Upper lobe of left lung (tissue), 6 donors: ENCODE data around the gene TNPO1. TPM values are rescaled to one million over a fixed set of nuclear protein-coding genes. Genes with fewer than 3 reads are reported as not detected.

Experiments used
- ATAC-seq, 2 donors: fragments of 200-7000 bp; cut with Tn5 transposase; one replicate each; pipeline ENCODE4 v1.9.1; 2022; ENCODE audit warnings: mild to moderate bottlenecking in 2 of 2, moderate library complexity in 2 of 2; ENCODE audit not compliant: low FRiP score in 2 of 2
- DNase-seq, 2 donors: peaks; one replicate each; pipeline ENCODE4 v3.0.0-alpha.2; 2019 to 2020
- H3K27ac ChIP-seq, 4 donors: fragments of 200-600 bp; sonication (generic); one replicate each; pipeline ENCODE4 v1.5.1; 2016 to 2019
- H3K27me3 ChIP-seq, 4 donors: fragments of 200-600 bp; sonication (generic); one replicate each; pipeline ENCODE4 v1.5.1; 2017 to 2019
- H3K36me3 ChIP-seq, 4 donors: fragments of 200-600 bp; sonication (generic); one replicate each; pipeline ENCODE4 v1.5.1; 2016 to 2019
- H3K4me1 ChIP-seq, 4 donors: fragments of 200-600 bp; sonication (generic); one replicate each; pipeline ENCODE4 v1.5.1; 2018 to 2019
- H3K4me3 ChIP-seq, 4 donors: fragments of 200-600 bp; sonication (generic); one replicate each; pipeline ENCODE4 v1.5.1; 2017 to 2019; ENCODE audit warnings: mild to moderate bottlenecking in 2 of 4, moderate library complexity in 1 of 4
- H3K9me3 ChIP-seq, 4 donors: fragments of 200-600 bp; sonication (generic); one replicate each; pipeline ENCODE4 v1.5.1; 2018 to 2019
- CTCF ChIP-seq, 6 experiments: fragments of 450-650 bp in 4 of 6; fragments of 200-600 bp in 2 of 6; sonication (generic) in 2 of 6; IDR thresholded peaks; one replicate each; pipeline ENCODE4 v1.5.1; 2016 to 2019; ENCODE audit warnings: antibody characterized with exemption in 6 of 6
- EP300 ChIP-seq, 4 donors: sonication (generic); formaldehyde crosslinking; IDR thresholded peaks; one replicate each; pipeline ENCODE4 v1.5.1; 2017; ENCODE audit warnings: antibody characterized with exemption in 4 of 4, control low read depth in 2 of 4
- POLR2A ChIP-seq, 4 donors: fragments of 450-650 bp; IDR thresholded peaks; one replicate each; pipeline ENCODE4 v1.5.1; 2016 to 2017; ENCODE audit warnings: antibody characterized with exemption in 4 of 4, mild to moderate bottlenecking in 2 of 4
- POLR2AphosphoS5 ChIP-seq, 2 donors: sonication (generic); formaldehyde crosslinking; IDR thresholded peaks; one replicate each; pipeline ENCODE4 v1.5.1; 2017; ENCODE audit warnings: antibody characterized with exemption in 2 of 2
- WGBS, 2 donors: methylation state at CpG; one replicate each; pipeline ENCODE4 v1.1.5; 2017 to 2018; 5-methylcytosine and 5-hydroxymethylcytosine counted together
- total RNA-seq, 6 donors: library from RNA; depleted of rRNA in 4 of 6; stranded (reverse); fragments of >200 nt in 4 of 6; gene quantifications; one replicate each; pipeline versions ENCODE4 v1.1.0 to v1.2.1, GENCODE V29; 2016 to 2021
- donor health status: DM: no; HTN: no; CAD: no; lungs with moderate emphysema.
- donor health status: DM: no; HTN: yes; CAD: no; lungs with severe emphysema.

TNPO1 gene
- total RNA-seq, 6 donors from 2014 or later: 39.5 to 150 (median 70.9) TPM

GRCh38 chr5:72852356-72852755 is 35.9 kb downstream of the TNPO1 start:
- Histone ChIP-seq H3K4me1 (peaks cover 38 to 55% (median 42%) of the 10 kb centered on the region in 4 donors), H3K4me3 (no peak overlapping the region), H3K9me3 (no peaks in the 10 kb centered on the region), H3K36me3 (peaks cover 5 to 31% (median 13%) of the 10 kb centered on the region in 4 donors), H3K27me3 (no peaks in the 10 kb centered on the region), H3K27ac (no peak overlapping the region)
- TF ChIP-seq POLR2AphosphoS5 (IDR thresholded peaks at IDR 0.05) (no peak), POLR2A (IDR thresholded peaks at IDR 0.05) (no peak), EP300 (IDR thresholded peaks at IDR 0.05) (no peak), CTCF (IDR thresholded peaks at IDR 0.05) (no peak)
- 82 to 90% methylated on average over 4 of the region's 4 CpGs for WGBS, 2 donors
- no peak for DNase-seq
- ATAC-seq: no peak

GRCh38 chr5:72854419-72854818 is 38.0 kb downstream of the TNPO1 start:
- no peak for ATAC-seq

GRCh38 chr5:72855821-72856220 is 39.4 kb downstream of the TNPO1 start:
- Histone ChIP-seq H3K4me3 (no peak overlapping the region), H3K4me1 (peaks cover 15 to 34% (median 26%) of the 10 kb centered on the region in 4 donors), H3K36me3 (peaks cover 5 to 50% (median 15%) of the 10 kb centered on the region in 4 donors), H3K27me3 (no peaks in the 10 kb centered on the region), H3K9me3 (no peaks in the 10 kb centered on the region), H3K27ac (no peak overlapping the region)
- TF ChIP-seq CTCF (IDR thresholded peaks at IDR 0.05) (no peak), POLR2A (IDR thresholded peaks at IDR 0.05) (no peak), EP300 (IDR thresholded peaks at IDR 0.05) (no peak), POLR2AphosphoS5 (IDR thresholded peaks at IDR 0.05) (no peak)
- WGBS, 2 donors: 96 to 99% methylated on average over 2 of the region's 2 CpGs
- DNase-seq: no peak
- ATAC-seq: no peak

More at GRCh38 chr5:72854419-72854818, 38.0 kb downstream of the TNPO1 start:
- Histone ChIP-seq H3K4me1 (peaks cover 29 to 46% (median 37%) of the 10 kb centered on the region in 4 donors), H3K4me3 (no peak overlapping the region), H3K27me3 (no peaks in the 10 kb centered on the region), H3K36me3 (peaks cover 5 to 45% (median 14%) of the 10 kb centered on the region in 4 donors), H3K9me3 (no peaks in the 10 kb centered on the region), H3K27ac (no peak overlapping the region)
- DNase-seq: no peak
- 68 to 73% methylated on average over 3 of the region's 3 CpGs for WGBS, 2 donors
- TF ChIP-seq CTCF (IDR thresholded peaks at IDR 0.05): no peak
- TF ChIP-seq POLR2AphosphoS5 (IDR thresholded peaks at IDR 0.05): no peak
- TF ChIP-seq EP300 (IDR thresholded peaks at IDR 0.05): no peak
- no peak for TF ChIP-seq POLR2A (IDR thresholded peaks at IDR 0.05)

GRCh38 chr5:72857396-72857795 is 40.9 kb downstream of the TNPO1 start:
- no peak overlapping the region for H3K4me3 ChIP-seq
- H3K9me3 ChIP-seq: no peaks in the 10 kb centered on the region
- H3K4me1 ChIP-seq: peaks cover 6 to 24% (median 13%) of the 10 kb centered on the region in 4 donors
- DNase-seq (no peak), ATAC-seq (no peak)
- WGBS, 2 donors: 81 to 82% methylated on average over 5 of the region's 5 CpGs
- peaks cover 8 to 65% (median 27%) of the 10 kb centered on the region in 4 donors for H3K36me3 ChIP-seq
- TF ChIP-seq EP300 (IDR thresholded peaks at IDR 0.05): no peak
- TF ChIP-seq POLR2AphosphoS5 (IDR thresholded peaks at IDR 0.05): no peak
- no peak for TF ChIP-seq CTCF (IDR thresholded peaks at IDR 0.05)
- TF ChIP-seq POLR2A (IDR thresholded peaks at IDR 0.05): no peak
- no peaks in the 10 kb centered on the region for H3K27me3 ChIP-seq
- H3K27ac ChIP-seq: no peak overlapping the region

- no peak for ATAC-seq
- TF ChIP-seq POLR2A (IDR thresholded peaks at IDR 0.05) (no peak), EP300 (IDR thresholded peaks at IDR 0.05) (no peak), POLR2AphosphoS5 (IDR thresholded peaks at IDR 0.05) (no peak), CTCF (IDR thresholded peaks at IDR 0.05) (no peak)
- H3K4me3 ChIP-seq: no peak overlapping the region
- no peaks in the 10 kb centered on the region for H3K9me3 ChIP-seq
- peaks cover 14 to 73% (median 39%) of the 10 kb centered on the region in 4 donors for H3K36me3 ChIP-seq
- no peaks in the 10 kb centered on the region for H3K27me3 ChIP-seq
- H3K27ac ChIP-seq: no peak overlapping the region
- no peak for DNase-seq
- WGBS, 2 donors: 76 to 96% methylated on average over 1 of the region's 1 CpG
- peaks cover 0 to 16% (median 3%) of the 10 kb centered on the region in 4 donors for H3K4me1 ChIP-seq
Measured at GRCh38 chr5:72859127-72859526, 42.7 kb downstream of the TNPO1 start.
